HCT116 (cell line): ENCODE measurements around the gene CAMKMT. TPM values are rescaled to one million over a fixed set of nuclear protein-coding genes. Genes with fewer than 3 reads are reported as not detected.

Source experiments
- ATAC-seq: fragments of 200-7000 bp; cut with Tn5 transposase; 2 replicates; pipeline ENCODE4 v1.9.1; 2020; ENCODE audit warnings: mild to moderate bottlenecking, moderate library complexity
- BruUV-seq: library from RNA; stranded (reverse); fragments of 400-500 nt; replicated peaks from 2 replicates; lab custom pipeline; 2021; lab: Mats Ljungman, UMichigan
- CTCF ChIA-PET: fragments of 300-600 bp; sonication (Branson Sonifier 250); formaldehyde crosslinking; loops from one replicate; lab custom pipeline; 2021; ENCODE audit warnings: antibody characterized with exemption; lab: Charles Lee
- POLR2A ChIA-PET: fragments of 300-600, 350-600 bp; sonication (Branson Sonifier 250); formaldehyde crosslinking; loops from one replicate; lab custom pipeline; 2021; ENCODE audit warnings: antibody characterized with exemption; lab: Charles Lee
- RAD21 ChIA-PET, 2 experiments: fragments of 300-600 bp; sonication (Branson Sonifier 250); formaldehyde crosslinking; loops; one replicate each; lab custom pipeline; 2023; ENCODE audit warnings: low total read pairs in 2 of 2; ENCODE audit not compliant: uncharacterized antibody in 2 of 2, unreplicated experiment in 2 of 2, low non-redundant PET in 1 of 2; lab: Charles Lee
- DNase-seq: peaks from one replicate; pipeline ENCODE4 v3.0.0-alpha.2; 2010; ENCODE audit warnings: low read depth, low spot score
- H2AFZ ChIP-seq: fragments of 200-600 bp; shearing (Covaris generic), sonication (generic); 2 replicates; pipeline ENCODE4 v1.6.1; 2017; ENCODE audit warnings: low read depth, mixed run types, mixed read lengths, antibody characterized with exemption, low read length; ENCODE audit not compliant: poor library complexity, severe bottlenecking
- H3K27ac ChIP-seq: 2 replicates; pipeline ENCODE4 v1.5.1; 2012; ENCODE audit warnings: low read depth, low read length
- H3K27me3 ChIP-seq: fragments of 200-600 bp; sonication (generic); 2 replicates; pipeline ENCODE4 v1.6.1; 2016; ENCODE audit warnings: mixed run types, low read length, mixed read lengths; ENCODE audit not compliant: insufficient read depth
- H3K36me3 ChIP-seq, 2 experiments: fragments of 200-500 bp in 1 of 2; fragments of 200-600 bp in 1 of 2; sonication (Bioruptor generic) in 1 of 2; sonication (generic) in 1 of 2; 2 replicates each; pipeline versions ENCODE4 v1.5.1 to v1.6.1; 2014 to 2016; ENCODE audit warnings: low read length in 2 of 2, inconsistent platforms in 1 of 2, mixed read lengths in 1 of 2, mixed run types in 1 of 2; ENCODE audit not compliant: insufficient read depth in 2 of 2, control insufficient read depth in 1 of 2
- H3K4me1 ChIP-seq, 2 experiments: fragments of 200-600 bp in 1 of 2; sonication (generic) in 1 of 2; 2 replicates each; pipeline versions ENCODE4 v1.5.1 to v1.6.1; 2012 to 2017; ENCODE audit warnings: low read length in 2 of 2, inconsistent platforms in 1 of 2, mild to moderate bottlenecking in 1 of 2, mixed read lengths in 1 of 2, mixed run types in 1 of 2, moderate library complexity in 1 of 2; ENCODE audit not compliant: insufficient read depth in 2 of 2, control insufficient read depth in 1 of 2
- H3K4me2 ChIP-seq: fragments of 200-600 bp; sonication (generic); 2 replicates; pipeline ENCODE4 v1.6.1; 2017; ENCODE audit warnings: mixed run types, low read length, mixed read lengths
- H3K4me3 ChIP-seq, 2 experiments: fragments of 200-600 bp in 1 of 2; sonication (generic) in 1 of 2; replicated peaks in 1 of 2; 2 replicates each; pipeline ENCODE4 v1.5.1; 2011 to 2016; ENCODE audit warnings: low read length in 2 of 2, control low read depth in 1 of 2, low read depth in 1 of 2, mild to moderate bottlenecking in 1 of 2, mixed read lengths in 1 of 2, mixed run types in 1 of 2
- H3K79me2 ChIP-seq: fragments of 200-600 bp; sonication (generic); 2 replicates; pipeline ENCODE4 v1.6.1; 2017; ENCODE audit warnings: mild to moderate bottlenecking, mixed run types, low read length, moderate library complexity, mixed read lengths; ENCODE audit not compliant: insufficient read depth
- H3K9ac ChIP-seq: fragments of 200-600 bp; sonication (generic); 2 replicates; pipeline ENCODE4 v1.6.1; 2016; ENCODE audit warnings: low read length, mixed read lengths
- H3K9me2 ChIP-seq: fragments of 200-600 bp; sonication (generic), shearing (Covaris generic); 2 replicates; pipeline ENCODE4 v1.6.1; 2017; ENCODE audit warnings: mixed run types, mild to moderate bottlenecking, moderate library complexity; ENCODE audit not compliant: insufficient read depth
- H3K9me3 ChIP-seq, 2 experiments: fragments of 200-500 bp in 1 of 2; fragments of 200-600 bp in 1 of 2; sonication (Bioruptor generic) in 1 of 2; sonication (generic) in 1 of 2; 2 replicates each; pipeline ENCODE4 v1.6.1; 2014 to 2017; ENCODE audit warnings: low read length in 2 of 2, mixed read lengths in 2 of 2, inconsistent platforms in 1 of 2, low read depth in 1 of 2, mild to moderate bottlenecking in 1 of 2, mixed run types in 1 of 2, moderate library complexity in 1 of 2; ENCODE audit not compliant: control insufficient read depth in 1 of 2, insufficient read depth in 1 of 2
- H4K20me1 ChIP-seq: fragments of 200-600 bp; sonication (generic), shearing (Covaris generic); 2 replicates; pipeline ENCODE4 v1.6.1; 2017; ENCODE audit warnings: mixed run types, mild to moderate bottlenecking, moderate library complexity; ENCODE audit not compliant: insufficient read depth
- ATF3 ChIP-seq: IDR thresholded peaks from 2 replicates; pipeline ENCODE4 v1.6.1; 2012
- CTCF ChIP-seq, 3 experiments: fragments of 200-600 bp in 1 of 3; sonication (generic) in 1 of 3; IDR thresholded peaks in 2 of 3; conservative IDR thresholded peaks in 1 of 3; 2 replicates each; pipeline ENCODE4 v1.5.1; 2012 to 2017; ENCODE audit warnings: low read depth in 2 of 3, low read length in 2 of 3, antibody characterized with exemption in 1 of 3, borderline replicate concordance in 1 of 3, control low read depth in 1 of 3, mild to moderate bottlenecking in 1 of 3, mixed read lengths in 1 of 3, mixed run types in 1 of 3, moderate library complexity in 1 of 3; ENCODE audit not compliant: insufficient read depth in 1 of 3
- ELF1 ChIP-seq: IDR thresholded peaks from 2 replicates; pipeline ENCODE4 v1.6.1; 2012; ENCODE audit warnings: low read depth, borderline replicate concordance
- ZBTB33 ChIP-seq: IDR thresholded peaks from 2 replicates; pipeline ENCODE4 v1.6.1; 2011; ENCODE audit warnings: mild to moderate bottlenecking, low read length, moderate library complexity; ENCODE audit not compliant: insufficient replicate concordance; ENCODE audit errors: extremely low read depth
- intact Hi-C: fragments of 100-400 bp; cut with micrococcal nuclease; formaldehyde crosslinking; loops from 2 replicates; pipeline ENCODE4 v1.10.0; 2022
- total RNA-seq: library from RNA; stranded (reverse); gene quantifications from one replicate; pipeline ENCODE4 v1.2.1, GENCODE V29; 2021; ENCODE audit not compliant: unreplicated experiment

The CAMKMT gene
- total RNA-seq, 1 experiment from 2014 or later = 10.6 TPM

- ChIA-PET RAD21 (no interaction called here), CTCF (no interaction called here), POLR2A (no interaction called here)
- Histone ChIP-seq H3K36me3 (no peaks in the 10 kb centered on the region), H3K4me3 (no peak overlapping the region), H3K9me2 (no peaks in the 10 kb centered on the region), H3K9ac (no peak overlapping the region), H3K9me3 (no peaks in the 10 kb centered on the region), H3K27ac (no peak overlapping the region), H3K27me3 (no peaks in the 10 kb centered on the region), H3K4me2 (no peak overlapping the region), H3K79me2 (no peaks in the 10 kb centered on the region), H4K20me1 (no peaks in the 10 kb centered on the region), H3K4me1 (no peaks in the 10 kb centered on the region), H2AFZ (no peak overlapping the region)
- intact Hi-C loops = no loop called here
- BruUV-seq = no TSS peak
- DNase-seq (no peak), ATAC-seq (no peak)
- TF ChIP-seq ELF1 (no peak), CTCF (IDR thresholded peaks at IDR 0.05 in 2 of 3, conservative IDR thresholded peaks at IDR 0.05 in 1 of 3; ENCODE audit: borderline replicate concordance in 1 of 3, insufficient read depth in 1 of 3, low read depth in 2 of 3, low read length in 2 of 3) (no peak), ZBTB33 (no peak), ATF3 (no peak)
Measured at GRCh38 chr2:44676379-44676778, 314.6 kb downstream of the CAMKMT start.
